HG02981 (cell line): ENCODE results near the gene MAP10.

Experiments
- ATAC-seq: cut with Tn5 transposase; IDR thresholded peaks from one replicate; pipeline ENCODE4 v1.9.1; 2021; ENCODE audit warnings: mild to moderate bottlenecking, moderate library complexity; ENCODE audit not compliant: unreplicated experiment

Gene MAP10

GRCh38 chr1:232853994-232854797 lies 49.0 kb downstream of the MAP10 start:
- no peak for ATAC-seq

GRCh38 chr1:232854798-232855159 lies 49.6 kb downstream of the MAP10 start:
- ATAC-seq = no peak

GRCh38 chr1:232856541-232856940 lies 51.3 kb downstream of the MAP10 start:
- no peak for ATAC-seq
